HEK293 (cell line): Measurements from ENCODE around the gene ASTN2.

Source experiments
- CTCF ChIA-PET: fragments of 350-600 bp; formaldehyde crosslinking; extraction: SDS; loops from one replicate; lab custom pipeline; 2021; ENCODE audit warnings: antibody characterized with exemption; lab: Yijun Ruan, JAX
- POLR2A ChIA-PET: fragments of 300-600 bp; formaldehyde crosslinking; extraction: SDS; loops from one replicate; lab custom pipeline; 2020; ENCODE audit warnings: antibody characterized with exemption, inconsistent platforms; lab: Yijun Ruan, JAX
- H3K27ac ChIP-seq: fragments of 200-500 bp; sonication (Bioruptor generic); 2 replicates; pipeline ENCODE4 v1.5.1; 2014; ENCODE audit warnings: low read depth, low read length, control low read depth, inconsistent platforms; ENCODE audit errors: extremely low read depth
- H3K36me3 ChIP-seq, 2 experiments: fragments of 200-500 bp in 1 of 2; sonication (Bioruptor generic) in 1 of 2; 1 replicate in 1 of 2; 2 replicates in 1 of 2; pipeline ENCODE4 v1.5.1; 2014 to 2017; ENCODE audit warnings: inconsistent platforms in 2 of 2, low read length in 2 of 2; ENCODE audit not compliant: control insufficient read depth in 2 of 2, insufficient read depth in 1 of 2
- H3K4me1 ChIP-seq: fragments of 200-500 bp; sonication (Bioruptor generic); 2 replicates; pipeline ENCODE4 v1.5.1; 2014; ENCODE audit warnings: mild to moderate bottlenecking, low read length, inconsistent platforms; ENCODE audit not compliant: control insufficient read depth, insufficient read depth
- H3K4me3 ChIP-seq: 2 replicates; pipeline ENCODE4 v1.5.1; 2011; ENCODE audit warnings: low read depth, mild to moderate bottlenecking, control low read depth, low read length, moderate library complexity
- H3K9me3 ChIP-seq: fragments of 200-500 bp; sonication (Bioruptor generic); 2 replicates; pipeline ENCODE4 v1.5.1; 2014; ENCODE audit warnings: low read depth, low read length, inconsistent platforms; ENCODE audit not compliant: control insufficient read depth, insufficient read depth
- HOXD13 ChIP-seq: sonication (generic); formaldehyde crosslinking; IDR thresholded peaks from 2 replicates; pipeline ENCODE4 v1.8.0; 2022; ENCODE audit warnings: missing genetic modification reagents, borderline replicate concordance
- KLF8 ChIP-seq: fragments of 450-650 bp; formaldehyde crosslinking; IDR thresholded peaks from 2 replicates; pipeline ENCODE4 v1.5.1; 2016; ENCODE audit warnings: missing biosample characterization, missing genetic modification characterization
- TRIM28 ChIP-seq: IDR thresholded peaks from 2 replicates; pipeline ENCODE4 v1.6.1; 2011; ENCODE audit warnings: low read length, control low read depth, borderline replicate concordance
- ZFP3 ChIP-seq: fragments of 450-650 bp; formaldehyde crosslinking; IDR thresholded peaks from 2 replicates; pipeline ENCODE4 v1.5.1; 2016; ENCODE audit warnings: low read depth, missing biosample characterization, missing genetic modification characterization
- ZFP37 ChIP-seq: fragments of 450-650 bp; formaldehyde crosslinking; IDR thresholded peaks from 2 replicates; pipeline ENCODE4 v1.5.1; 2016; ENCODE audit warnings: missing biosample characterization, missing genetic modification characterization
- ZNF121 ChIP-seq: fragments of 450-650 bp; formaldehyde crosslinking; IDR thresholded peaks from 2 replicates; pipeline ENCODE4 v1.5.1; 2016; ENCODE audit warnings: missing biosample characterization, missing genetic modification characterization
- ZNF140 ChIP-seq: fragments of 450-650 bp; formaldehyde crosslinking; IDR thresholded peaks from 2 replicates; pipeline ENCODE4 v1.5.1; 2016; ENCODE audit warnings: missing biosample characterization, missing genetic modification characterization
- ZNF155 ChIP-seq: fragments of 450-650 bp; formaldehyde crosslinking; IDR thresholded peaks from 2 replicates; pipeline ENCODE4 v1.5.1; 2016; ENCODE audit warnings: missing biosample characterization, missing genetic modification characterization
- ZNF211 ChIP-seq: fragments of 450-650 bp; formaldehyde crosslinking; IDR thresholded peaks from 2 replicates; pipeline ENCODE4 v1.5.1; 2016; ENCODE audit warnings: low read depth, missing biosample characterization, missing genetic modification characterization
- ZNF274 ChIP-seq, 2 experiments: fragments of 200-500 bp in 1 of 2; fragments of 450-650 bp in 1 of 2; sonication (Bioruptor generic) in 1 of 2; formaldehyde crosslinking in 1 of 2; IDR thresholded peaks; 2 replicates each; pipeline versions ENCODE4 v1.5.1 to v1.6.1; 2014 to 2016; ENCODE audit warnings: borderline replicate concordance in 1 of 2, inconsistent platforms in 1 of 2, low read length in 1 of 2, missing biosample characterization in 1 of 2, missing genetic modification characterization in 1 of 2
- ZNF350 ChIP-seq: fragments of 450-650 bp; formaldehyde crosslinking; IDR thresholded peaks from 2 replicates; pipeline ENCODE4 v1.5.0; 2017; ENCODE audit warnings: missing biosample characterization, mild to moderate bottlenecking, missing genetic modification characterization
- ZNF394 ChIP-seq: fragments of 450-650 bp; formaldehyde crosslinking; IDR thresholded peaks from 2 replicates; pipeline ENCODE4 v1.5.1; 2016; ENCODE audit warnings: missing biosample characterization, missing genetic modification characterization, mild to moderate bottlenecking, moderate library complexity, borderline replicate concordance
- ZNF398 ChIP-seq: fragments of 450-650 bp; formaldehyde crosslinking; IDR thresholded peaks from 2 replicates; pipeline ENCODE4 v1.5.1; 2017; ENCODE audit warnings: missing biosample characterization, missing genetic modification characterization
- ZNF501 ChIP-seq: fragments of 450-650 bp; formaldehyde crosslinking; IDR thresholded peaks from 2 replicates; pipeline ENCODE4 v1.5.1; 2016; ENCODE audit warnings: missing biosample characterization, missing genetic modification characterization
- ZNF560 ChIP-seq: fragments of 450-650 bp; formaldehyde crosslinking; IDR thresholded peaks from 2 replicates; pipeline ENCODE4 v1.5.1; 2017; ENCODE audit warnings: missing biosample characterization, missing genetic modification characterization, borderline replicate concordance
- ZNF624 ChIP-seq: fragments of 450-650 bp; formaldehyde crosslinking; IDR thresholded peaks from 2 replicates; pipeline ENCODE4 v1.5.1; 2017; ENCODE audit warnings: missing biosample characterization, missing genetic modification characterization
- ZNF639 ChIP-seq: fragments of 450-650 bp; formaldehyde crosslinking; IDR thresholded peaks from 2 replicates; pipeline ENCODE4 v1.5.1; 2016; ENCODE audit warnings: missing biosample characterization, missing genetic modification characterization
- ZNF654 ChIP-seq: fragments of 450-650 bp; formaldehyde crosslinking; IDR thresholded peaks from 2 replicates; pipeline ENCODE4 v1.5.1; 2016; ENCODE audit warnings: low read depth, missing biosample characterization, missing genetic modification characterization
- ZNF660 ChIP-seq: fragments of 450-650 bp; IDR thresholded peaks from 2 replicates; pipeline ENCODE4 v1.5.1; 2018; ENCODE audit warnings: missing biosample characterization, mild to moderate bottlenecking, missing genetic modification characterization
- ZNF664 ChIP-seq: fragments of 450-650 bp; formaldehyde crosslinking; IDR thresholded peaks from 2 replicates; pipeline ENCODE4 v1.5.1; 2016; ENCODE audit warnings: missing biosample characterization, missing genetic modification characterization
- ZNF785 ChIP-seq: fragments of 450-650 bp; formaldehyde crosslinking; IDR thresholded peaks from 2 replicates; pipeline ENCODE4 v1.5.1; 2016; ENCODE audit warnings: missing biosample characterization, missing genetic modification characterization
- ZSCAN4 ChIP-seq: fragments of 450-650 bp; formaldehyde crosslinking; IDR thresholded peaks from 2 replicates; pipeline ENCODE4 v1.5.1; 2017; ENCODE audit warnings: missing biosample characterization, missing genetic modification characterization
- TF ChIP-seq, protein P1 (sequence below): fragments of 450-650 bp; IDR thresholded peaks from 2 replicates; pipeline ENCODE4 v1.5.1; 2018; ENCODE audit warnings: missing biosample characterization, mild to moderate bottlenecking, missing genetic modification characterization
- TF ChIP-seq, protein P2 (sequence below): fragments of 450-650 bp; formaldehyde crosslinking; IDR thresholded peaks from 2 replicates; pipeline ENCODE4 v1.5.1; 2016; ENCODE audit warnings: missing biosample characterization, missing genetic modification characterization

Gene ASTN2

GRCh38 chr9:116741086-116741740 is 673.6 kb downstream of the ASTN2 start:
- H3K27ac ChIP-seq = no peak overlapping the region
- no peak for TF ChIP-seq ZNF398 (tag by site-specific recombination)
- no peak for TF ChIP-seq HOXD13 (CRISPR knock-in tag)
- TF ChIP-seq KLF8 = no peak
- no peak for TF ChIP-seq ZNF274 (IDR thresholded peaks at IDR 0.05; ENCODE audit: low read length)
- TF ChIP-seq ZNF274 (tag by site-specific recombination; IDR thresholded peaks at IDR 0.05; ENCODE audit: borderline replicate concordance) = no peak
- no peak for TF ChIP-seq ZNF350 (tag by site-specific recombination)
- no peak for TF ChIP-seq ZNF785 (tag by site-specific recombination)
- TF ChIP-seq, protein P1, sequence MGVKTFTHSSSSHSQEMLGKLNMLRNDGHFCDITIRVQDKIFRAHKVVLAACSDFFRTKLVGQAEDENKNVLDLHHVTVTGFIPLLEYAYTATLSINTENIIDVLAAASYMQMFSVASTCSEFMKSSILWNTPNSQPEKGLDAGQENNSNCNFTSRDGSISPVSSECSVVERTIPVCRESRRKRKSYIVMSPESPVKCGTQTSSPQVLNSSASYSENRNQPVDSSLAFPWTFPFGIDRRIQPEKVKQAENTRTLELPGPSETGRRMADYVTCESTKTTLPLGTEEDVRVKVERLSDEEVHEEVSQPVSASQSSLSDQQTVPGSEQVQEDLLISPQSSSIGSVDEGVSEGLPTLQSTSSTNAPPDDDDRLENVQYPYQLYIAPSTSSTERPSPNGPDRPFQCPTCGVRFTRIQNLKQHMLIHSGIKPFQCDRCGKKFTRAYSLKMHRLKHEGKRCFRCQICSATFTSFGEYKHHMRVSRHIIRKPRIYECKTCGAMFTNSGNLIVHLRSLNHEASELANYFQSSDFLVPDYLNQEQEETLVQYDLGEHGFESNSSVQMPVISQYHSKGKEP (tag by site-specific recombination) = no peak
- TF ChIP-seq ZNF660 (tag by site-specific recombination) = no peak
- no peak for TF ChIP-seq ZNF211 (tag by site-specific recombination)
- no peaks in the 10 kb centered on the region for H3K36me3 ChIP-seq
- no peaks in the 10 kb centered on the region for H3K4me1 ChIP-seq
- ChIA-PET CTCF (interaction anchor here (1.2 to 12.1 kb wide), 2 partner anchors 17 to 120 kb away, joined by 3 to 318 read pairs; no protein-coding TSS in a partner anchor), POLR2A (no interaction called here)
- no peak overlapping the region for H3K4me3 ChIP-seq
- H3K9me3 ChIP-seq = no peaks in the 10 kb centered on the region

GRCh38 chr9:116737152-116737546 is 677.7 kb downstream of the ASTN2 start:
- H3K9me3 ChIP-seq = no peaks in the 10 kb centered on the region
- H3K4me1 ChIP-seq = no peaks in the 10 kb centered on the region
- H3K27ac ChIP-seq = no peak overlapping the region
- H3K4me3 ChIP-seq = no peak overlapping the region
- ChIA-PET CTCF (interaction anchor here (0.6 to 12.1 kb wide), 50 partner anchors 8 to 1641 kb away, joined by 3 to 318 read pairs (median 4); no protein-coding TSS in a partner anchor), POLR2A (interaction anchor here (1.2 kb wide), 1 partner anchor 124 kb away, joined by 5 read pairs; no protein-coding TSS in a partner anchor)
- H3K36me3 ChIP-seq = no peaks in the 10 kb centered on the region
- TF ChIP-seq, protein P2, sequence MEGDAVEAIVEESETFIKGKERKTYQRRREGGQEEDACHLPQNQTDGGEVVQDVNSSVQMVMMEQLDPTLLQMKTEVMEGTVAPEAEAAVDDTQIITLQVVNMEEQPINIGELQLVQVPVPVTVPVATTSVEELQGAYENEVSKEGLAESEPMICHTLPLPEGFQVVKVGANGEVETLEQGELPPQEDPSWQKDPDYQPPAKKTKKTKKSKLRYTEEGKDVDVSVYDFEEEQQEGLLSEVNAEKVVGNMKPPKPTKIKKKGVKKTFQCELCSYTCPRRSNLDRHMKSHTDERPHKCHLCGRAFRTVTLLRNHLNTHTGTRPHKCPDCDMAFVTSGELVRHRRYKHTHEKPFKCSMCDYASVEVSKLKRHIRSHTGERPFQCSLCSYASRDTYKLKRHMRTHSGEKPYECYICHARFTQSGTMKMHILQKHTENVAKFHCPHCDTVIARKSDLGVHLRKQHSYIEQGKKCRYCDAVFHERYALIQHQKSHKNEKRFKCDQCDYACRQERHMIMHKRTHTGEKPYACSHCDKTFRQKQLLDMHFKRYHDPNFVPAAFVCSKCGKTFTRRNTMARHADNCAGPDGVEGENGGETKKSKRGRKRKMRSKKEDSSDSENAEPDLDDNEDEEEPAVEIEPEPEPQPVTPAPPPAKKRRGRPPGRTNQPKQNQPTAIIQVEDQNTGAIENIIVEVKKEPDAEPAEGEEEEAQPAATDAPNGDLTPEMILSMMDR = peak; percentile 76
- TF ChIP-seq ZFP37 (no peak), ZNF394 (tag by site-specific recombination) (peak; percentile 44; the same call in 1 of the 2 replicates), ZNF664 (tag by site-specific recombination) (no peak), ZNF501 (tag by site-specific recombination) (no peak), ZNF121 (no peak), ZNF560 (tag by site-specific recombination) (no peak), ZNF639 (tag by site-specific recombination) (no peak), ZNF654 (tag by site-specific recombination) (peak; percentile 82), ZSCAN4 (tag by site-specific recombination) (peak; percentile 77), TRIM28 (no peak), ZNF624 (tag by site-specific recombination) (no peak), ZNF155 (tag by site-specific recombination) (no peak), ZFP3 (no peak), ZNF140 (tag by site-specific recombination) (no peak)
